Measurements from ENCODE around the gene IRF7.

DNA sequence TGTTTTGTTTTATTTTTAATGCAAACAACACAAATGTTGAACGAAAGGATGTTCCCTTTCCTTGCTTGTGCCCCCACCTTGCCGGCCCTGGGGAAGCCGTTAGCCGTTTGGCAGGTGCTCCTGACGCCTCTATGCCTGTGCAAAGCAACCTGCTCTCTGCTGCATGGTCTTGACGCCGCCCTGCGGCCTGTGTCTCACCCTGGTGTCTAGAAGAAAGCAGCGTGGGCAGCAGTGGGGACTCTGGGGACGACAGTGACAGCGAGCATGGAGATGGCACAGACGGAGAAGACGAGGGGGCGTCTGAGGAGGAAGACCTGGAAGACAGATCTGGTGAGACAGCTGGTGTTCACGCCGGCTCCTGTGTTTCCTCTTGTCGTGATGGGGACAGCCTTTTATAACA is 34.0 kb downstream of the IRF7 start:
- TF ChIP-seq, protein P1, sequence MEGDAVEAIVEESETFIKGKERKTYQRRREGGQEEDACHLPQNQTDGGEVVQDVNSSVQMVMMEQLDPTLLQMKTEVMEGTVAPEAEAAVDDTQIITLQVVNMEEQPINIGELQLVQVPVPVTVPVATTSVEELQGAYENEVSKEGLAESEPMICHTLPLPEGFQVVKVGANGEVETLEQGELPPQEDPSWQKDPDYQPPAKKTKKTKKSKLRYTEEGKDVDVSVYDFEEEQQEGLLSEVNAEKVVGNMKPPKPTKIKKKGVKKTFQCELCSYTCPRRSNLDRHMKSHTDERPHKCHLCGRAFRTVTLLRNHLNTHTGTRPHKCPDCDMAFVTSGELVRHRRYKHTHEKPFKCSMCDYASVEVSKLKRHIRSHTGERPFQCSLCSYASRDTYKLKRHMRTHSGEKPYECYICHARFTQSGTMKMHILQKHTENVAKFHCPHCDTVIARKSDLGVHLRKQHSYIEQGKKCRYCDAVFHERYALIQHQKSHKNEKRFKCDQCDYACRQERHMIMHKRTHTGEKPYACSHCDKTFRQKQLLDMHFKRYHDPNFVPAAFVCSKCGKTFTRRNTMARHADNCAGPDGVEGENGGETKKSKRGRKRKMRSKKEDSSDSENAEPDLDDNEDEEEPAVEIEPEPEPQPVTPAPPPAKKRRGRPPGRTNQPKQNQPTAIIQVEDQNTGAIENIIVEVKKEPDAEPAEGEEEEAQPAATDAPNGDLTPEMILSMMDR (IDR thresholded peaks at IDR 0.05), result no peak
- no peak for TF ChIP-seq POLR2A (IDR thresholded peaks at IDR 0.05)

Data from lower leg skin (tissue), 3 donors.